RCC 7860 (cell line): ENCODE measurements around the gene MAP3K20.
"Not testable (repeated sequence)": the region's sequence is repeated elsewhere in the genome, so short reads cannot be mapped to it uniquely, and the experiment has no call there.

Source experiments
- DNase-seq: peaks from one replicate; pipeline ENCODE4 v3.0.0-alpha.2; 2015; ENCODE audit warnings: low spot score
- FAIRE-seq: peaks from 2 replicates; lab custom pipeline; 2012; peaks lifted over from hg19 to GRCh38; lab: Jason Lieb, UNC

The MAP3K20 gene

DNA sequence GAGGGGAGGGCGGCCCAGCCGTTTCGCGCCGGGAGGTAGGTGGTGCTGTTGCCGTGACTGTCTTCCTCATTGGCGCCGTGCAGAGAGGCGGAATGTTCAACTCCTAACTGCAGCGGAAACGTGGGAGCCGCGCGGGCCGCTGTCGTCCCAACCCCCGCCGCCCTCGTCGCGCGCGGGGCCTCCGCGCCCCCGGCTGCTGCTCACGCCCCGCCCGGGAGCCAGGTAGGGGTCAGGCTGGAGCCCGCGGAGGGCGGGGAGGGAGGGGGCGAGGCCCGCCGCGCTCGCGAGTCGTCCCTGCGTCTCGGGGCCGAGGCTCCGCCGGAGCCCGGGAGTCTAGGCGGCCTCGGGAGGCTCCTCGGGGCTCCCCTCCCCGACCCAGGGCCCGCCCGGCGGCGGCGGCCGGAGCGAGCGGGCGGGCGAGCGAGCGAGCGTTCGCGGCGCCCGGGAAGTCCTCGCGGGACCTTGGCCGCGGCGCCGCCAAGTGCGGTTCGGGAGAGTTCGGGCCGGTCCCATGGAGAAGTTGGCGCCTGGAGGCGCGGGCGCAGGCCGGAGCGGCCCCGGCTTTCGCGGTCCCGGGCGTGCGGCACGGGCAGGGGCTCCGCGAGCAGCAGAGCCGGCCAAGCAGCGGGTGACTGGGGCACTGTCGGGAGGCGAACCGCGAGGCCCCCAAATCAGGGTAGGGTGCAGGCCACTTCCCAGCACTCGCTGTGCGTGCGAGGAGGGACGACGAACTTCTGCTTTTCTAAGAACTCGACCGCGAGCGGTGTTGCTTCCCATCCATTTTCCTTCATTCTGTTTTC is at the start of gene MAP3K20:
Gene MAP3K20 (plus strand): TSS at position 66 of the 800 bp plus-strand sequence. CDS start 15,186 bp downstream, outside the sequence.
- DNase-seq: peak; percentile 68
- FAIRE-seq: no peak

DNA sequence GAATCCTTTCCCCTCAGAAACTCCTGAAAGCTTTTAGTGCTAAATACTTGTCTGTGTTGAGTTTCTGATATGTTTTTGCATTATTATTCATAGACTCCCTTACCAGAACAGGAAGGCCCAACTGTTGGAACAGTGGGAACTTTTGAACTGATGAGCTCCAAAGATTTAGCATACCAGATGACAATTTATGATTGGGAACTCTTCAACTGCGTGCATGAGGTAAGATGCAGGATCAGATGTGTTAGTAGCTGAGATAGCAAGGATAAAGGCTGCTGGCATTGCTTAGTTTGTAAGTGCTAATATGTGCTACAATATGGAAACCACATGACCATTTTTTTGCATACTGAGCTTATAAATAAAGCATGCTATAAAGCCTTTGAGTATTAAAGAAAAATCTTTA is 49.2 kb upstream of the MAP3K20 start:
- DNase-seq (no peak), FAIRE-seq (no peak)

DNA sequence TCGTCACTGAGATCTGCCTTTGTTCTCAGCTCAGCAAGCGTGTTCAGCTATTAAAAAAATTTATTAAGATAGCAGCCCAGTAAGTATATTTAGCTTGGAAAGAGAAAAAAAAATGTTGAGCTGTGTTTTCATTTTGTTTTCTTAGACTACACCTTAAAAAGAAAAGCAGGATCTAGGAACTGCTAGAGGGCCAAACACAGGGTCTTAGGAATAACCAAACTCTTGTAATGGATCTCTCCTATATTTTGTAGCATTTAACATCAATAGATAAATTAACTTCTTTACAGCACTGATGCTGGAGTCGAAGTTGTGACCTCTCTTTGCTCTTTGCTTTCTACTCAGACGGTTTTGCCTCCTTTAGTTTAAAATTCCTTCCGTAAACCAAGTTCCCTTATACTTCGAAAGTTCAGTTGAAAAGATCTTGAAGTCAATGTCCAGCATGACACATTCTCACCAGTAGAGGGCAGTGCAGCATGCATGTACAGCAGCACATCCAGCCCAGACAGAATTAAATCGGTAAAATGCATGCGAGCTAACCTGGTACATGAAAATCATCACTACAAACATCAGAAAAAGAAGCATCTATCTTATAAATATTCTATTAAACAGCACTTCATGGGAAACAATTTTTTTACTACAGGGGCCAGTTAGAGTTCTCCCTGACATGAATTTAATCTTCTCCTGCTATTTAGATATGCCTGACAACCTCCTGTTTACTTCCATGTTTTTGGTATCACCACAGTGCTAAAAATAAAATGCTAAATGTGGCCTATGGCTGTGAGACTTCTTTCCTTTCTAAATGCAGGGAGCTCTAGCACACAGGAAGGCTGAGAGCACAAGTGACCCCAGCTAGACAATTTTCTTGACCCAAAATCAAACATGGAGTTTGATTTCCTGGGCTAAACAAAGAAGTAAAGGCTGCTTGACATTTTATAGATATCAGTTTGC is 48.2 kb upstream of the MAP3K20 start:
- FAIRE-seq: peak; percentile 76

GRCh38 chr2:173028141-173028540 is 47.5 kb upstream of the MAP3K20 start:
- FAIRE-seq (no peak), DNase-seq (no peak)

More for the DNA sequence above, 48.2 kb upstream of the MAP3K20 start:
- peak; percentile 65 for DNase-seq

- DNase-seq (no peak), FAIRE-seq (no peak)
Observed at GRCh38 chr2:173028671-173029070, 47.0 kb upstream of the MAP3K20 start.

- DNase-seq (no peak), FAIRE-seq (no peak)
Observed at GRCh38 chr2:173030561-173031490, 44.8 kb upstream of the MAP3K20 start.

DNA sequence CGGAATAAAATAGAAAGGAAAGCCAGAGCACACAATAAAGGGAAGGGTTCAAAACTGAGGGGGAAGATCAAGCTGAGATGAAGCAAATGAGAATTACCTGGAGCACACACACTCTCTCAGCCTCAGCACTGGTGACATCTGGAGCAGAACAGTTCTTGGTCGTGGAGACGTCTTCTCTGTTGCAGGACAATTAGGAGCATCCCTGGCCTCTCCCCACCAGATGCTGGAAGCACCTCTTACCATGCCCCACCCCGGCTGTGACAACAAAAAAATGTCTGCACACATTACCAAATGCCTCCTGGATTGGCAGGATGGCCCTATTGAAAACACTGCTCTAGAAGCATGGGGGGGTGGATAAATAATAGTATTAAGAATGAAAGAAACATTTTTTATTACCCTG is 43.6 kb upstream of the MAP3K20 start:
- FAIRE-seq (no peak), DNase-seq (no peak)

GRCh38 chr2:173033084-173033483 is 42.6 kb upstream of the MAP3K20 start:
- no peak for DNase-seq
- FAIRE-seq: no peak

DNA sequence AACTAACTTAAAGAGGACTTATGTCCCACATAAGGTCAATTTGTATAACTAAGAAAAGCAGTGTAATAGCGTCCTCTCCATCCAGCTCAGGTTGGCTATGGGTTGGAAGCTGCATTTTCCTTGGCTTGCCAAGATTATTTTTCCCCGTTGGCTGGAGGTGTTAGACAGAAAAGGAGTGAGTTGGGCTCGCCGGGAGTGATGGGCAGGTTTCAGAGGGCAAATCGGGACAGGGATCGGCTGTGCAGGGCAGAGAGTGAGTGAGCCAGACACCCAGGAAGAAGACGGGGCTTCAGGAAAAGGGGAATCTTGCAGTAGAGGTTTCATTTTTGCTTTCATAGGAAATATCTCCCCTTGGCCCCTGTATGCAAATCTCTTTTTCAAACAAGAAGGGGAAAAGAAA is 41.5 kb upstream of the MAP3K20 start:
- no peak for FAIRE-seq
- no peak for DNase-seq

GRCh38 chr2:173037245-173038120 is 38.2 kb upstream of the MAP3K20 start:
- FAIRE-seq (no peak), DNase-seq (no peak)

DNA sequence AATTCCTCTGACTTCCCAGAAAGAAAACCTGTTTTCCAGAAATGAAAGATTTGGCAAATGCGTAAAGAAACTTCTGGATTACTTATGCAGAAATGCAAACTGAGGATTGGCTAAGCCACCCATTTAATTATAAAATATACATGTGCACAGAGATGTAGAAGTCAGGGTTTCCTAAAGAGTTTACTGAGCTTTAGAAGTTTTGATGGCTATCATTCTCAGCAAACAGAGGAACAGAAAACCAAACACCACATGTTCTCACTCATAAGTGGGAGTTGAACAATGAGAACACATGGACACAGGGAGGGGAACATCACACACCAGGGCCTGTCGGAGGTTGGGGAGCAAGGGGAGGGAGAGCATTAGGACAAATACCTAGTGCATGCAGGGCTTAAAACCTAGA is 37.4 kb upstream of the MAP3K20 start:
- DNase-seq, FAIRE-seq: not testable (repeated sequence)

- DNase-seq (no peak), FAIRE-seq (no peak)
Observed at GRCh38 chr2:173040729-173041128, 34.9 kb upstream of the MAP3K20 start.

DNA sequence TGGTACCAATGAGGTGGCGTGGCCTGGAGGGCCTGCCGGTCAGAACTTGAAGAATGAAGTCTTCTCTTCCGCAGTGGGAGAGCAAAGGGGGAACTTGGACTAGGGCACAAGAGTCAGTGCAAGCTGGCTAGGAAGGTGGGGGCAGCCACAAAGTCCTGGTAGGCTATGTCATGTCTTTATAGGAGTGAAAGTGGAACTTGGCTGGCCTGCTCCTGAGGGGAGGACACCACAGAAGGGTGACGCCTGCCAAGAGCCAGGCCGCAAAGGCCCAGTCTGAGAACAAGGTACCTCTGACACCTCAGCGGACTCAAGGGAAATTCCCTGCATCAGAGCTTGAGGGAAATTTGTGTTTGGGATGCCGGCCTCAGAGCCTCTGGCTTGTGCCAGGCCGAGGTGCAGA is 32.2 kb upstream of the MAP3K20 start:
- FAIRE-seq (no peak), DNase-seq (peak; percentile 55)

- no peak for DNase-seq
- FAIRE-seq: no peak
Observed at GRCh38 chr2:173043897-173044519, 31.6 kb upstream of the MAP3K20 start.

DNA sequence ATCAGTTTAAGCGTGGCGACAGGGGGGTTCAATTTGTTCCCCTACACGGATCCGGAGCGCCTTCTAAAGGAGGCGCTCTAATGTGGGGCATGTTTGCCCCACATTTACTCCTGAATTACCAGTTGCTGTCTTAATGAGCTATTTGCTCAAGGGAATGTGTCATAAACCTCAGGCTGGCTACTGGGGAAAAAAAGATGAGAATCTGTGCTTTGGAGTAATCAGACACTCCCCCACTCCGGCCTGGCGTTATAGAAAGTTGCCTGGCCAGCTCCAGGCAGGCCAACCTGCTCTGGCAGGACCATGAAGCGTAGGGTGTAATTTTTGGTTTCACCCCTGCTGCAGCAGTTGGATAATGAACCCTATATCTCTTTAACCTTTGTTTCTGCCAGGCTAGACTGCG is 31.0 kb upstream of the MAP3K20 start:
- DNase-seq: peak; percentile 21
- no peak for FAIRE-seq

DNA sequence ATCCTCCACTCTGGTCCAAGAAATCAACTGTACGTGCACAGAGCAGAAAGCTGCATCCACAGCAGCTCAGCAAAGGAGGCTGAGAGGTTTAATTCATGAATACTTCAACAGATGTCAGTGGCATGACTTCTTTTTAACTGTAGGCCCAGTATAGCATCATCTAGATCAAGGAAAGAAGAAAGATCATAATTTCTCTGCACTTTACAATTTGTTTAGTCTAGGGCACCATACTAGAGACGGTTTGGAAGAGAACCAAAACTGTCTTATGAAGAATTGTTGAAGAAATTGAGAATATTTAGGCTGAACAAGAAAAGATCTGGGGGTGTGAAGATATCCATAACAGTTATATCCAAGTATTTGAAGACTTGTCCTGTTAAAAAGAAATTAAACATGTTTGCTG is 30.5 kb upstream of the MAP3K20 start:
- FAIRE-seq: no peak

GRCh38 chr2:173048522-173048896 is 27.1 kb upstream of the MAP3K20 start:
- no peak for FAIRE-seq
- DNase-seq: no peak

More for the DNA sequence above, 30.5 kb upstream of the MAP3K20 start:
- DNase-seq: no peak

- peak; percentile 99 for DNase-seq
- FAIRE-seq: peak; percentile 98
Observed at GRCh38 chr2:173048897-173049661, 26.6 kb upstream of the MAP3K20 start.
